ENCODE measurements around the gene MACO1. TPM values are rescaled to one million over a fixed set of nuclear protein-coding genes. Genes with fewer than 3 reads are reported as not detected.

MACO1 gene
- total and polyA plus RNA-seq, 3 experiments from 2014 or later, result 7.5 to 15.6 (median 14.7) TPM

- peaks cover 33% of the 10 kb centered on the region for H3K4me1 ChIP-seq (ENCODE audit: insufficient read depth, low read length)
- H3K27me3 ChIP-seq (ENCODE audit: insufficient read depth, low read length, poor library complexity, severe bottlenecking), result no peaks in the 10 kb centered on the region
- Mint-ChIP-seq H3K36me3 (peaks cover 0 to 24% (median 4%) of the 10 kb centered on the region in 3 donors), H3K27me3 (no peaks in the 10 kb centered on the region), H3K9me3 (no peaks in the 10 kb centered on the region), H3K4me1 (peaks cover 30 to 43% (median 37%) of the 10 kb centered on the region in 3 donors), H3K27ac (peak overlapping the region in 7 of 8 donors; percentile 51 to 91 (median 78)), H3K4me3 (peak overlapping the region; percentile 71 to 93 (median 85))
- CTCF ChIA-PET, result interaction anchor here (0.6 to 2.8 kb wide), 6 partner anchors 8 to 266 kb away, joined by 3 to 15 read pairs (median 4); no protein-coding TSS in a partner anchor
- POLR2A ChIA-PET, result interaction anchor here (1.2 to 1.5 kb wide), 3 partner anchors 22 to 277 kb away, joined by 3 to 9 read pairs (median 7); partner anchors contain the start of gene MTFR1L
- no peak overlapping the region for H3K27ac ChIP-seq (ENCODE audit: low read depth, low read length)
- peaks cover 8% of the 10 kb centered on the region for H3K36me3 ChIP-seq (ENCODE audit: insufficient read depth, low read length)
- DNase-seq, result no peak
- no peak overlapping the region for H3K4me3 ChIP-seq (ENCODE audit: low read length)
- H3K9me3 ChIP-seq (ENCODE audit: low read length), result no peaks in the 10 kb centered on the region
Measured at GRCh38 chr1:25543005-25543424, 112.3 kb downstream of the MACO1 start.

GRCh38 chr1:25543425-25544242 lies 112.9 kb downstream of the MACO1 start, which contains the start of gene LDLRAP1:
Gene LDLRAP1 (plus strand): TSS chr1:25543606. CDS start chr1:25543699, 93 bp downstream.
- CTCF ChIA-PET, result interaction anchor here (0.6 to 2.8 kb wide), 5 partner anchors 13 to 265 kb away, joined by 3 to 15 read pairs (median 4); no protein-coding TSS in a partner anchor
- Histone ChIP-seq H3K27me3 (ENCODE audit: insufficient read depth, low read length, poor library complexity, severe bottlenecking) (no peaks in the 10 kb centered on the region), H3K4me3 (ENCODE audit: low read length) (peak within 1 kb of the TSS; percentile 67), H3K9me3 (ENCODE audit: low read length) (no peaks in the 10 kb centered on the region), H3K4me1 (ENCODE audit: insufficient read depth, low read length) (peaks cover 39% of the 10 kb centered on the region), H3K36me3 (ENCODE audit: insufficient read depth, low read length) (peaks cover 8% of the 10 kb centered on the region), H3K27ac (ENCODE audit: low read depth, low read length) (peak within 1 kb of the TSS; percentile 65)
- no peaks in the 10 kb centered on the region for H3K9me3 Mint-ChIP-seq
- H3K4me1 Mint-ChIP-seq, result peaks cover 35 to 49% (median 43%) of the 10 kb centered on the region in 3 donors
- H3K27me3 Mint-ChIP-seq, result no peaks in the 10 kb centered on the region
- H3K27ac Mint-ChIP-seq, result peak within 1 kb of the TSS; percentile 78 to 92 (median 87)
- peak within 1 kb of the TSS; percentile 88 to 94 (median 92) for H3K4me3 Mint-ChIP-seq
- H3K36me3 Mint-ChIP-seq, result peaks cover 0 to 24% (median 4%) of the 10 kb centered on the region in 3 donors
- POLR2A ChIA-PET, result interaction anchor here (0.6 to 1.5 kb wide), 5 partner anchors 10 to 276 kb away, joined by 3 to 9 read pairs (median 7); partner anchors contain the start of gene MTFR1L
- peak; percentile 35 to 63 (median 56) for DNase-seq

GRCh38 chr1:25544243-25544764 lies 113.6 kb downstream of the MACO1 start:
- Mint-ChIP-seq H3K27ac (peak overlapping the region; percentile 74 to 92 (median 84)), H3K4me1 (peaks cover 42 to 56% (median 50%) of the 10 kb centered on the region in 3 donors), H3K9me3 (no peaks in the 10 kb centered on the region), H3K36me3 (peaks cover 0 to 24% (median 4%) of the 10 kb centered on the region in 3 donors), H3K4me3 (peak overlapping the region; percentile 88 to 94 (median 92)), H3K27me3 (no peaks in the 10 kb centered on the region)
- Histone ChIP-seq H3K27ac (ENCODE audit: low read depth, low read length) (peak overlapping the region; percentile 65), H3K4me3 (ENCODE audit: low read length) (peak overlapping the region; percentile 67), H3K36me3 (ENCODE audit: insufficient read depth, low read length) (peaks cover 8% of the 10 kb centered on the region), H3K4me1 (ENCODE audit: insufficient read depth, low read length) (peaks cover 46% of the 10 kb centered on the region), H3K9me3 (ENCODE audit: low read length) (no peaks in the 10 kb centered on the region), H3K27me3 (ENCODE audit: insufficient read depth, low read length, poor library complexity, severe bottlenecking) (no peaks in the 10 kb centered on the region)
- no peak for DNase-seq
- ChIA-PET CTCF (interaction anchor here (0.9 to 2.8 kb wide), 4 partner anchors 10 to 265 kb away, joined by 3 to 15 read pairs (median 4); no protein-coding TSS in a partner anchor), POLR2A (interaction anchor here (1.4 to 1.5 kb wide), 3 partner anchors 13 to 28 kb away, joined by 5 to 9 read pairs (median 7); no protein-coding TSS in a partner anchor)

- no peaks in the 10 kb centered on the region for H3K9me3 ChIP-seq (ENCODE audit: low read length)
- Mint-ChIP-seq H3K4me3 (peak overlapping the region; percentile 88 to 94 (median 92)), H3K9me3 (no peaks in the 10 kb centered on the region), H3K27me3 (no peaks in the 10 kb centered on the region), H3K27ac (peak overlapping the region; percentile 74 to 92 (median 84)), H3K36me3 (peaks cover 0 to 24% (median 4%) of the 10 kb centered on the region in 3 donors), H3K4me1 (peaks cover 47 to 61% (median 55%) of the 10 kb centered on the region in 3 donors)
- no peaks in the 10 kb centered on the region for H3K27me3 ChIP-seq (ENCODE audit: insufficient read depth, low read length, poor library complexity, severe bottlenecking)
- H3K4me1 ChIP-seq (ENCODE audit: insufficient read depth, low read length), result peaks cover 51% of the 10 kb centered on the region
- no peak for DNase-seq
- H3K4me3 ChIP-seq (ENCODE audit: low read length), result peak overlapping the region; percentile 67
- ChIA-PET CTCF (interaction anchor here (0.9 kb wide), 1 partner anchor 9 kb away, joined by 3 read pairs; no protein-coding TSS in a partner anchor), POLR2A (interaction anchor here (1.4 to 1.9 kb wide), 2 partner anchors 12 to 17 kb away, joined by 5 to 7 read pairs; no protein-coding TSS in a partner anchor)
- H3K36me3 ChIP-seq (ENCODE audit: insufficient read depth, low read length), result peaks cover 8% of the 10 kb centered on the region
- peak overlapping the region; percentile 65 for H3K27ac ChIP-seq (ENCODE audit: low read depth, low read length)
Measured at GRCh38 chr1:25544819-25545218, 114.1 kb downstream of the MACO1 start.

- H3K4me3 Mint-ChIP-seq, result peak overlapping the region; percentile 88 to 94 (median 92)
- H3K27ac ChIP-seq (ENCODE audit: low read depth, low read length), result peak overlapping the region; percentile 11
- H3K27me3 Mint-ChIP-seq, result no peaks in the 10 kb centered on the region
- POLR2A ChIA-PET, result interaction anchor here (1.9 kb wide), 1 partner anchor 16 kb away, joined by 7 read pairs; no protein-coding TSS in a partner anchor
- peak overlapping the region; percentile 67 for H3K4me3 ChIP-seq (ENCODE audit: low read length)
- DNase-seq, result no peak
- H3K9me3 ChIP-seq (ENCODE audit: low read length), result no peaks in the 10 kb centered on the region
- H3K27me3 ChIP-seq (ENCODE audit: insufficient read depth, low read length, poor library complexity, severe bottlenecking), result no peaks in the 10 kb centered on the region
- H3K4me1 ChIP-seq (ENCODE audit: insufficient read depth, low read length), result peaks cover 60% of the 10 kb centered on the region
- CTCF ChIA-PET, result interaction anchor here (0.6 kb wide), 1 partner anchor 25 kb away, joined by 3 read pairs; no protein-coding TSS in a partner anchor
- peaks cover 0 to 24% (median 4%) of the 10 kb centered on the region in 3 donors for H3K36me3 Mint-ChIP-seq
- peak overlapping the region in 7 of 8 donors; percentile 78 to 93 (median 84) for H3K27ac Mint-ChIP-seq
- peaks cover 8% of the 10 kb centered on the region for H3K36me3 ChIP-seq (ENCODE audit: insufficient read depth, low read length)
- H3K9me3 Mint-ChIP-seq, result no peaks in the 10 kb centered on the region
- H3K4me1 Mint-ChIP-seq, result peaks cover 57 to 71% (median 64%) of the 10 kb centered on the region in 3 donors
Measured at GRCh38 chr1:25545767-25546166, 115.1 kb downstream of the MACO1 start.

- Histone ChIP-seq H3K4me1 (ENCODE audit: insufficient read depth, low read length) (peaks cover 64% of the 10 kb centered on the region), H3K9me3 (ENCODE audit: low read length) (no peaks in the 10 kb centered on the region), H3K36me3 (ENCODE audit: insufficient read depth, low read length) (peaks cover 8% of the 10 kb centered on the region), H3K4me3 (ENCODE audit: low read length) (peak overlapping the region; percentile 67), H3K27ac (ENCODE audit: low read depth, low read length) (no peak overlapping the region), H3K27me3 (ENCODE audit: insufficient read depth, low read length, poor library complexity, severe bottlenecking) (no peaks in the 10 kb centered on the region)
- H3K9me3 Mint-ChIP-seq, result no peaks in the 10 kb centered on the region
- CTCF ChIA-PET, result interaction anchor here (0.6 to 0.9 kb wide), 2 partner anchors 26 to 74 kb away, joined by 3 read pairs; no protein-coding TSS in a partner anchor
- H3K36me3 Mint-ChIP-seq, result peaks cover 0 to 24% (median 4%) of the 10 kb centered on the region in 3 donors
- DNase-seq, result no peak
- peaks cover 61 to 75% (median 69%) of the 10 kb centered on the region in 3 donors for H3K4me1 Mint-ChIP-seq
- no peaks in the 10 kb centered on the region for H3K27me3 Mint-ChIP-seq
- POLR2A ChIA-PET, result interaction anchor here (1.9 kb wide), 1 partner anchor 15 kb away, joined by 7 read pairs; no protein-coding TSS in a partner anchor
- peak overlapping the region; percentile 25 to 93 (median 82) for H3K27ac Mint-ChIP-seq
- H3K4me3 Mint-ChIP-seq, result peak overlapping the region; percentile 35 to 94 (median 71)
Measured at GRCh38 chr1:25546193-25546592, 115.5 kb downstream of the MACO1 start.

GRCh38 chr1:25548601-25549000 lies 117.9 kb downstream of the MACO1 start:
- no peaks in the 10 kb centered on the region for H3K27me3 Mint-ChIP-seq
- Histone ChIP-seq H3K9me3 (ENCODE audit: low read length) (no peaks in the 10 kb centered on the region), H3K4me1 (ENCODE audit: insufficient read depth, low read length) (peaks cover 88% of the 10 kb centered on the region), H3K27ac (ENCODE audit: low read depth, low read length) (peak overlapping the region; percentile 53), H3K4me3 (ENCODE audit: low read length) (peak overlapping the region; percentile 68), H3K36me3 (ENCODE audit: insufficient read depth, low read length) (peaks cover 8% of the 10 kb centered on the region), H3K27me3 (ENCODE audit: insufficient read depth, low read length, poor library complexity, severe bottlenecking) (no peaks in the 10 kb centered on the region)
- H3K4me1 Mint-ChIP-seq, result peaks cover 84 to 92% (median 88%) of the 10 kb centered on the region in 3 donors
- no peak for DNase-seq
- H3K27ac Mint-ChIP-seq, result peak overlapping the region; percentile 53 to 99 (median 93)
- H3K36me3 Mint-ChIP-seq, result peaks cover 0 to 32% (median 7%) of the 10 kb centered on the region in 3 donors
- peak overlapping the region; percentile 11 to 84 (median 78) for H3K4me3 Mint-ChIP-seq
- ChIA-PET CTCF (interaction anchor here (1.0 to 5.3 kb wide), 6 partner anchors 10 to 127 kb away, joined by 3 to 23 read pairs (median 6); no protein-coding TSS in a partner anchor), POLR2A (interaction anchor here (0.5 to 2.7 kb wide), 7 partner anchors 10 to 119 kb away, joined by 3 to 13 read pairs (median 6); no protein-coding TSS in a partner anchor)
- H3K9me3 Mint-ChIP-seq, result no peaks in the 10 kb centered on the region
